Breast epithelium (tissue), 4 donors: ENCODE data around the gene SCML1. TPM values are rescaled to one million over a fixed set of nuclear protein-coding genes. Genes with fewer than 3 reads are reported as not detected.
A peak's percentile ranks its signal among the peaks of the same experiment; 100 is the strongest.
"Not testable (repeated sequence)": the region's sequence is repeated elsewhere in the genome, so short reads cannot be mapped to it uniquely, and the experiment has no call there.

ENCODE experiments used
- DNase-seq, 2 donors: peaks; one replicate each; pipeline ENCODE4 v3.0.0-alpha.2; 2019; ENCODE audit warnings: low spot score in 2 of 2
- H3K27ac ChIP-seq, 2 donors: fragments of 200-600 bp; sonication (generic) in 1 of 2; one replicate each; pipeline ENCODE4 v1.5.1; 2016 to 2019; ENCODE audit warnings: mild to moderate bottlenecking in 1 of 2
- H3K27me3 ChIP-seq, 2 donors: fragments of 200-600 bp; sonication (generic) in 1 of 2; one replicate each; pipeline versions ENCODE4 v1.5.1 to v1.6.0; 2017 to 2019; ENCODE audit warnings: control low read depth in 1 of 2, mild to moderate bottlenecking in 1 of 2
- H3K36me3 ChIP-seq: fragments of 200-600 bp; one replicate; pipeline ENCODE4 v1.5.1; 2019
- H3K4me1 ChIP-seq, 2 donors: fragments of 200-600 bp; sonication (generic); one replicate each; pipeline ENCODE4 v1.5.1; 2016 to 2019; ENCODE audit warnings: control low read depth in 1 of 2
- H3K4me3 ChIP-seq, 3 donors: fragments of 200-600 bp; sonication (generic); 1 replicate in 2 of 3; 2 replicates in 1 of 3; pipeline ENCODE4 v1.5.1; 2016 to 2019; ENCODE audit warnings: mild to moderate bottlenecking in 3 of 3, moderate library complexity in 2 of 3
- H3K9me3 ChIP-seq, 2 donors: fragments of 200-600 bp; sonication (generic) in 1 of 2; one replicate each; pipeline ENCODE4 v1.5.1; 2016 to 2019; ENCODE audit warnings: control low read depth in 1 of 2
- POLR2A ChIP-seq: fragments of 450-650 bp; IDR thresholded peaks from one replicate; pipeline ENCODE4 v1.6.1; 2016; ENCODE audit warnings: antibody characterized with exemption, mild to moderate bottlenecking, moderate library complexity
- POLR2AphosphoS5 ChIP-seq, 3 donors: sonication (generic); formaldehyde crosslinking; IDR thresholded peaks; one replicate each; pipeline ENCODE4 v1.6.1; 2017; ENCODE audit warnings: antibody characterized with exemption in 3 of 3
- intact Hi-C: fragments of 100-400 bp; cut with DNase I; formaldehyde crosslinking; loops from one replicate; pipeline ENCODE4 v1.15.1; 2023; ENCODE audit warnings: low total_unique reads
- total RNA-seq, 3 donors: library from RNA; depleted of rRNA; stranded (reverse); fragments of >200 nt; gene quantifications; one replicate each; pipeline ENCODE4 v1.1.0, GENCODE V29; 2016
- TF ChIP-seq, protein P1 (sequence below), 3 donors: fragments of 450-650 bp; IDR thresholded peaks; one replicate each; pipeline ENCODE4 v1.5.1; 2016 to 2017; ENCODE audit warnings: antibody characterized with exemption in 3 of 3, mild to moderate bottlenecking in 3 of 3, moderate library complexity in 3 of 3

Gene SCML1
- total RNA-seq, 3 donors from 2014 or later = 14.4 to 20.0 (median 16.0) TPM

DNA sequence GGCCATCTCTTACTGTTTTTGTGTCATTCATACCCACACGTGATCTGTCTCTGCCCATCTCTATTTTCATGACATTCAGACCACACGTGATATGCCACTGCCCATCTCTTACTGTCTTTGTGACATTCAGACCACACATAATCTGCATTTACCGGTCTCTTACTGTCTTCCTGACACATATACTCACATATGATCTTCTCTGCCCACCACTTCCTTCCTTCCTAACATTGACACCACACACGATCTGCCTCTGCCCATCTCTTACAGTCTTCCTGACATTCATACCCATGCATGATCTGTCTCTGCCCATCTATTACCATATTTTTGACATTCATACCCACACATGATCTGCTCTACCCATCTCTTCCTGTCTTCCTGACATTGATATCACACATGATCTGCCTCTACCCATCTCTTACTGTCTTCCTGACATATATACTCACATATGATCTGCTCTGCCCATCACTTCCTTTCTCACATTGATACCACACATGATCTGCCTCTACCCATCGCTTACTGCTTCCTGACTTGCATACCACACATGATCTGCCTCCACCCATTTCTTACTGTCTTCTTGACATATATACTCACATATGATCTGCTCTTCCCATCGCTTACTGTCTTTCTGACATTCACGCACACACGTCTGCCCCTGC, 36.1 kb downstream of the SCML1 start:
- no peaks in the 10 kb centered on the region for H3K4me1 ChIP-seq
- H3K36me3 ChIP-seq = no peaks in the 10 kb centered on the region
- TF ChIP-seq POLR2A (no peak), POLR2AphosphoS5 (IDR thresholded peaks at IDR 0.05) (no peak)
- TF ChIP-seq, protein P1, sequence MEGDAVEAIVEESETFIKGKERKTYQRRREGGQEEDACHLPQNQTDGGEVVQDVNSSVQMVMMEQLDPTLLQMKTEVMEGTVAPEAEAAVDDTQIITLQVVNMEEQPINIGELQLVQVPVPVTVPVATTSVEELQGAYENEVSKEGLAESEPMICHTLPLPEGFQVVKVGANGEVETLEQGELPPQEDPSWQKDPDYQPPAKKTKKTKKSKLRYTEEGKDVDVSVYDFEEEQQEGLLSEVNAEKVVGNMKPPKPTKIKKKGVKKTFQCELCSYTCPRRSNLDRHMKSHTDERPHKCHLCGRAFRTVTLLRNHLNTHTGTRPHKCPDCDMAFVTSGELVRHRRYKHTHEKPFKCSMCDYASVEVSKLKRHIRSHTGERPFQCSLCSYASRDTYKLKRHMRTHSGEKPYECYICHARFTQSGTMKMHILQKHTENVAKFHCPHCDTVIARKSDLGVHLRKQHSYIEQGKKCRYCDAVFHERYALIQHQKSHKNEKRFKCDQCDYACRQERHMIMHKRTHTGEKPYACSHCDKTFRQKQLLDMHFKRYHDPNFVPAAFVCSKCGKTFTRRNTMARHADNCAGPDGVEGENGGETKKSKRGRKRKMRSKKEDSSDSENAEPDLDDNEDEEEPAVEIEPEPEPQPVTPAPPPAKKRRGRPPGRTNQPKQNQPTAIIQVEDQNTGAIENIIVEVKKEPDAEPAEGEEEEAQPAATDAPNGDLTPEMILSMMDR (IDR thresholded peaks at IDR 0.05) = no peak
- peaks cover 0 to 55% of the 10 kb centered on the region in 2 donors for H3K27me3 ChIP-seq
- no peak overlapping the region for H3K4me3 ChIP-seq
- no peak for DNase-seq
- no peak overlapping the region for H3K27ac ChIP-seq
- peaks cover 0 to 4% of the 10 kb centered on the region in 2 donors for H3K9me3 ChIP-seq
- intact Hi-C loops = no loop called here

DNA sequence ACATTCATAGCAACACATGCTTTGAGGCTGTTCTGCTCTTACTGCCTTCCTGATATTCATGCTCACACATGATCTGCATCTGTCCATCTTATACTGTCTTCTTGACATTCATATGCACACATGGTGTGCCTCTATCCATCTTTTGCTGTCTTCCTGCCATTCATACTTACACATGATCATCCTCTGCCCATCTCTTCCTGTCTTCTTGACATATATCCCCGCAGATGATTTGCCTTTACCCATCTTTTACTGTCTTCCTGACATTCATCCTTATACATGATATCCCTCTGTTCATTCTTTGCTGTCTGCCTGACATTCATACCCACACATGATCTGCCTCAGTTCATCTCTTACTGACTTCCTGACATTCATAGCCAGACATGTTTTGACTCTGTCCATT, 36.8 kb downstream of the SCML1 start:
- intact Hi-C loops = no loop called here
- TF ChIP-seq, protein P1 (IDR thresholded peaks at IDR 0.05) = no peak
- TF ChIP-seq POLR2AphosphoS5 (IDR thresholded peaks at IDR 0.05) (no peak), POLR2A (no peak)
- Histone ChIP-seq H3K27me3 (peaks cover 0 to 55% of the 10 kb centered on the region in 2 donors), H3K9me3 (peaks cover 0 to 4% of the 10 kb centered on the region in 2 donors), H3K27ac (no peak overlapping the region), H3K4me1 (no peaks in the 10 kb centered on the region), H3K36me3 (no peaks in the 10 kb centered on the region), H3K4me3 (no peak overlapping the region)
- no peak for DNase-seq

DNA sequence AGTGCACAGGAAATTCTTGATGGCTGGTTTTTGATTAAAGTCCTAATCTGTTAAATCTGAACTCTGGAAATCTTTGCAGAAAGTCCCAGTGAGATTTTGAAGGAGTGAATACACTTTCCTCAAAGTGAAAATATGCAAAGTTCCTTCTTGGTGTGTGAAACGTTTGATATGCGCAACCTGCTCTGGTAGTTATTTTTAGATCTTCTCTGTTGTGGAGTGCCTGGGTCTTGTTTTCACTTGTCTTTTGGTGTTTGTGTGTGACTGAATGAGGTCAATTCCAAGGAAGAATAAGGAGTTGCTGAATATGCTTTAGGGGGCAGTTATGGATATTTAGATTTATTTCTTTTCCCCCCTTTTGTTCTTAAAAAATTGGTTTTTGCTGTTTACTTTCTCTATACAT, 41.7 kb downstream of the SCML1 start:
- intact Hi-C loops = no loop called here
- no peaks in the 10 kb centered on the region for H3K4me1 ChIP-seq

DNA sequence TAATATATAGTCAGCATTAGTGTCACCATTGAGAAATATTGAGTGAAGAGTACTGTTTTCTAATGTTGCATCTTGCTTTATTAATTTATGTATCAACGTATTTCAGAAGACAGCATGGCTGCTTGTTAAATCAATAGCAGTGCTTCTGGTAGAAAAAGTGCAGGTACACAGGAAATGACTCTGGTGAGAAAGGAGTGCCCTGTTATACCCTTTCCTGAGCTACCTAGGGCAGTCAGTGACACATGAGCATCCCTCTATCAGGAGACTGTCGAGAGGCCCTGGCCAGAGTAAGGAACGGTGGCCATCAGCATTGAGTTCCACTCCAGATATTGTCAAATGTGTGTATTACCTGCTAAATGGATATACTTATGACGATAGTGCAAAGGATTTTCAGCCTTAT, 42.1 kb downstream of the SCML1 start:
- H3K27me3 ChIP-seq = peaks cover 0 to 9% of the 10 kb centered on the region in 2 donors
- H3K27ac ChIP-seq = no peak overlapping the region
- DNase-seq = no peak
- intact Hi-C loops = no loop called here
- H3K4me1 ChIP-seq = no peaks in the 10 kb centered on the region
- H3K9me3 ChIP-seq = peaks cover 0 to 13% of the 10 kb centered on the region in 2 donors
- TF ChIP-seq POLR2AphosphoS5 (IDR thresholded peaks at IDR 0.05) (no peak), POLR2A (no peak)
- TF ChIP-seq, protein P1 (IDR thresholded peaks at IDR 0.05) = no peak
- H3K36me3 ChIP-seq = no peaks in the 10 kb centered on the region
- no peak overlapping the region for H3K4me3 ChIP-seq

More for the DNA sequence above, 41.7 kb downstream of the SCML1 start:
- no peak for DNase-seq
- H3K27me3 ChIP-seq = peaks cover 0 to 12% of the 10 kb centered on the region in 2 donors
- no peak overlapping the region for H3K27ac ChIP-seq
- H3K4me3 ChIP-seq = no peak overlapping the region
- peaks cover 0 to 13% of the 10 kb centered on the region in 2 donors for H3K9me3 ChIP-seq
- TF ChIP-seq, protein P1 (IDR thresholded peaks at IDR 0.05) = no peak
- no peak for TF ChIP-seq POLR2AphosphoS5 (IDR thresholded peaks at IDR 0.05)
- no peaks in the 10 kb centered on the region for H3K36me3 ChIP-seq

DNA sequence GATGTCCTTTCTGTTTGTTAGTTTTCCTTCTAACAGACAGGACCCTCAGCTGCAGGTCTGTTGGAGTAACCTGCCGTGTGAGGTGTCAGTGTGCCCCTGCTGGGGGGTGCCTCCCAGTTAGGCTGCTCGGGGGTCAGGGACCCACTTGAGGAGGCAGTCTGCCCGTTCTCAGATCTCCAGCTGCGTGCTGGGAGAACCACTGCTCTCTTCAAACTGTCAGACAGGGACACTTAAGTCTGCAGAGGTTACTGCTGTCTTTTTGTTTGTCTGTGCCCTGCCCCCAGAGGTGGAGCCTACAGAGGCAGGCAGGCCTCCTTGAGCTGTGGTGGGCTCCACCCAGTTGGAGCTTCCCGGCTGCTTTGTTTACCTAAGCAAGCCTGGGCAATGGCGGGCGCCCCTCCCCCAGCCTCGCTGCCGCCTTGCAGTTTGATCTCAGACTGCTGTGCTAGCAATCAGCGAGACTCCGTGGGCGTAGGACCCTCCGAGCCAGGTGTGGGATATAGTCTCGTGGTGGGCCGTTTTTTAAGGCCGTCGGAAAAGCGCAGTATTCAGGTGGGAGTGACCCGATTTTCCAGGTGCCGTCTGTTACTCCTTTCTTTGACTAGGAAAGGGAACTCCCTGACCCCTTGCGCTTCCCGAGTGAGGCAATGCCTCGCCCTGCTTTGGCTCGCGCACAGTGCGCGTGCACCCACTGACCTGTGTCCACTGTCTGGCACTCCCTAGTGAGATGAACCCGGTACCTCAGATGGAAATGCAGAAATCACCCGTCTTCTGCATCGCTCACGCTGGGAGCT, 49.5 kb downstream of the SCML1 start:
- Histone ChIP-seq H3K4me3 (peak overlapping the region in 2 of 3 donors; percentile 20 to 49), H3K27me3 (peaks cover 0 to 22% of the 10 kb centered on the region in 2 donors)
- H3K36me3 ChIP-seq, DNase-seq, H3K27ac ChIP-seq, intact Hi-C loops, H3K4me1 ChIP-seq, H3K9me3 ChIP-seq: not testable (repeated sequence)
